GM12878 (cell line): ENCODE measurements around the gene SHROOM2. TPM values are rescaled to one million over a fixed set of nuclear protein-coding genes. Genes with fewer than 3 reads are reported as not detected.

Experiments
- ATAC-seq: fragments of 200-7000 bp; cut with Tn5 transposase; 3 replicates; pipeline ENCODE4 v1.9.1; 2020; ENCODE audit warnings: mild to moderate bottlenecking, moderate library complexity
- BruUV-seq: library from RNA; stranded (reverse); fragments of 400-500 nt; replicated peaks from 2 replicates; lab custom pipeline; 2021; lab: Mats Ljungman, UMichigan
- CTCF ChIA-PET: fragments of 300-600 bp; sonication (Branson Sonifier 250); formaldehyde crosslinking; extraction: SDS; loops from one replicate; lab custom pipeline; 2021; ENCODE audit warnings: inconsistent platforms; lab: Yijun Ruan, JAX
- POLR2A ChIA-PET: fragments of 350-600 bp; formaldehyde crosslinking; extraction: SDS; loops from one replicate; lab custom pipeline; 2021; ENCODE audit warnings: inconsistent platforms; lab: Charles Lee
- RAD21 ChIA-PET: fragments of 300-600 bp; sonication (Branson Sonifier 250); formaldehyde crosslinking; loops from one replicate; lab custom pipeline; 2023; ENCODE audit warnings: antibody characterized with exemption; ENCODE audit not compliant: unreplicated experiment; lab: Charles Lee
- SMC1A ChIA-PET: fragments of 300-600 bp; sonication (Branson Sonifier 250); formaldehyde crosslinking; loops from one replicate; lab custom pipeline; 2023; ENCODE audit not compliant: unreplicated experiment, uncharacterized antibody; lab: Charles Lee
- DNase-seq: peaks from one replicate; pipeline ENCODE4 v3.0.0-alpha.2; 2011; ENCODE audit warnings: low read depth, low spot score
- FAIRE-seq: peaks from 3 replicates; lab custom pipeline; 2011; peaks lifted over from hg19 to GRCh38; lab: Jason Lieb, UNC
- H2AFZ ChIP-seq: 2 replicates; pipeline ENCODE4 v1.6.0; 2011; ENCODE audit warnings: low read depth, low read length, control low read depth; ENCODE audit not compliant: control insufficient read depth
- H3K27ac ChIP-seq: 2 replicates; pipeline ENCODE4 v1.5.1; 2011; ENCODE audit warnings: control low read depth; ENCODE audit not compliant: control insufficient read depth, insufficient read depth
- H3K27me3 ChIP-seq, 2 experiments: replicated peaks in 1 of 2; 2 replicates each; pipeline versions ENCODE4 v1.6.0 to v1.6.1; 2011; ENCODE audit warnings: low read length in 1 of 2; ENCODE audit not compliant: control insufficient read depth in 2 of 2, insufficient read depth in 2 of 2
- H3K36me3 ChIP-seq, 2 experiments: 2 replicates each; pipeline ENCODE4 v1.5.1; 2011; ENCODE audit warnings: low read length in 1 of 2; ENCODE audit not compliant: control insufficient read depth in 2 of 2, insufficient read depth in 2 of 2
- H3K4me1 ChIP-seq: 2 replicates; pipeline ENCODE4 v1.6.1; 2011; ENCODE audit warnings: mild to moderate bottlenecking, low read length, moderate library complexity, mixed read lengths; ENCODE audit not compliant: control insufficient read depth, insufficient read depth
- H3K4me2 ChIP-seq: 2 replicates; pipeline ENCODE4 v1.6.0; 2011; ENCODE audit warnings: control low read depth; ENCODE audit not compliant: control insufficient read depth, insufficient read depth
- H3K4me3 ChIP-seq: fragments of 200-600 bp; sonication (generic); 2 replicates; pipeline ENCODE4 v1.5.1; 2016
- H3K79me2 ChIP-seq: 2 replicates; pipeline ENCODE4 v1.6.0; 2011; ENCODE audit warnings: low read length; ENCODE audit not compliant: control insufficient read depth, insufficient read depth
- H3K9ac ChIP-seq: 2 replicates; pipeline ENCODE4 v1.8.0; 2011; ENCODE audit warnings: low read length, control low read depth, mixed read lengths; ENCODE audit not compliant: control insufficient read depth, insufficient read depth
- H3K9me3 ChIP-seq: replicated peaks from 3 replicates; pipeline ENCODE4 v1.5.1; 2011; ENCODE audit warnings: mild to moderate bottlenecking, low read length; ENCODE audit not compliant: control insufficient read depth, insufficient read depth
- H4K20me1 ChIP-seq: 2 replicates; pipeline ENCODE4 v1.6.0; 2011; ENCODE audit not compliant: control insufficient read depth, insufficient read depth
- CREB1 ChIP-seq: IDR thresholded peaks from 2 replicates; pipeline ENCODE4 v1.6.1; 2012; ENCODE audit warnings: low read depth, mild to moderate bottlenecking, inconsistent platforms
- EED ChIP-seq: sonication (generic); IDR thresholded peaks from 2 replicates; pipeline ENCODE4 v1.6.1; 2016; ENCODE audit warnings: antibody characterized with exemption, low read depth
- ESRRA ChIP-seq: IDR thresholded peaks from 2 replicates; pipeline ENCODE4 v1.6.1; 2012; ENCODE audit warnings: mild to moderate bottlenecking, low read length, improper control_type of control experiment
- FOS ChIP-seq: IDR thresholded peaks from 3 replicates; pipeline ENCODE4 v1.6.1; 2011; ENCODE audit warnings: borderline replicate concordance; ENCODE audit not compliant: insufficient read length; ENCODE audit errors: extremely low read depth
- MXI1 ChIP-seq: fragments of 150-350 bp; IDR thresholded peaks from 2 replicates; pipeline ENCODE4 v1.6.1; 2011; ENCODE audit warnings: low read depth, mild to moderate bottlenecking, inconsistent platforms, low read length, improper control_type of control experiment
- POU2F2 ChIP-seq: IDR thresholded peaks from 3 replicates; pipeline ENCODE4 v1.6.1; 2011; ENCODE audit warnings: low read depth, mild to moderate bottlenecking, low read length, borderline replicate concordance
- SMAD1 ChIP-seq: fragments of 450-650 bp; IDR thresholded peaks from 2 replicates; pipeline ENCODE4 v1.6.1; 2018; ENCODE audit warnings: mild to moderate bottlenecking, low read depth; ENCODE audit not compliant: partially characterized antibody
- SMC3 ChIP-seq: IDR thresholded peaks from 2 replicates; pipeline ENCODE4 v1.6.1; 2011; ENCODE audit warnings: low read length, improper control_type of control experiment, borderline replicate concordance
- SP1 ChIP-seq: IDR thresholded peaks from one replicate; pipeline ENCODE4 v1.6.1; 2011; ENCODE audit warnings: low read depth, low read length
- SRF ChIP-seq, 2 experiments: IDR thresholded peaks; 2 replicates each; pipeline ENCODE4 v1.6.1; 2011; ENCODE audit warnings: low read depth in 2 of 2, low read length in 2 of 2, mild to moderate bottlenecking in 1 of 2, moderate library complexity in 1 of 2
- STAT3 ChIP-seq: IDR thresholded peaks from 2 replicates; pipeline ENCODE4 v1.6.1; 2011; ENCODE audit warnings: low read depth, low read length, improper control_type of control experiment
- WRNIP1 ChIP-seq: IDR thresholded peaks from 2 replicates; pipeline ENCODE4 v1.6.1; 2011; ENCODE audit warnings: low read depth, low read length, improper control_type of control experiment, borderline replicate concordance
- ZNF24 ChIP-seq: fragments of 450-650 bp; IDR thresholded peaks from 2 replicates; pipeline ENCODE4 v1.6.1; 2017; ENCODE audit warnings: antibody characterized with exemption, mild to moderate bottlenecking
- ZZZ3 ChIP-seq: IDR thresholded peaks from 2 replicates; pipeline ENCODE4 v1.6.1; 2011; ENCODE audit warnings: low read depth; ENCODE audit not compliant: control insufficient read depth, insufficient read length
- WGBS: methylation state at CpG from one replicate; pipeline ENCODE4 v1.1.6; 2016; ENCODE audit warnings: low lambda C conversion rate; ENCODE audit not compliant: insufficient replicate concordance, insufficient coverage; ENCODE audit errors: missing lambda C conversion rate; 5-methylcytosine and 5-hydroxymethylcytosine counted together
- in situ Hi-C: fragments of 300-500 bp; cut with MboI; formaldehyde crosslinking; loops from 9 replicates; pipeline ENCODE4 v1.14.3; 2018; ENCODE audit warnings: mixed read lengths
- intact Hi-C: fragments of 100-400 bp; cut with micrococcal nuclease; formaldehyde crosslinking; loops from one replicate; pipeline ENCODE4 v1.14.2; 2022; ENCODE audit not compliant: unreplicated experiment
- polyA plus RNA-seq, 11 experiments: library from polyadenylated mRNA; depleted of rRNA in 4 of 11; unstranded in 6 of 11; stranded (reverse) in 5 of 11; fragments of >200 nt; fragmentation: Nextera tagmentation in 4 of 11; fragmentation: Illumina TruSeq in 1 of 11; extraction: Ambion mirVana in 4 of 11; extraction: Trizol in 1 of 11; gene quantifications; 1 replicate in 1 of 11; 2 replicates in 10 of 11; pipeline versions ENCODE4 v1.2.1 to v1.2.3, GENCODE V29; 2011 to 2016; ENCODE audit warnings: inconsistent platforms in 2 of 11, missing spikeins in 2 of 11, low read depth in 1 of 11
- total RNA-seq, 4 experiments: library from RNA; depleted of rRNA in 3 of 4; stranded (reverse); fragments of >200 nt in 3 of 4; fragmentation: Illumina TruSeq in 1 of 4; extraction: Trizol in 1 of 4; gene quantifications; 2 replicates each; pipeline versions ENCODE4 v1.2.1 to v1.2.3, GENCODE V29; 2013 to 2021
- TF ChIP-seq, protein P1 (sequence below): IDR thresholded peaks from 2 replicates; pipeline ENCODE4 v1.6.1; 2012; ENCODE audit warnings: improper control_type of control experiment, low read depth, low read length; ENCODE audit not compliant: insufficient replicate concordance
- TF ChIP-seq, protein P2 (sequence below): fragments of 450-650 bp; IDR thresholded peaks from 2 replicates; pipeline ENCODE4 v1.6.1; 2017; ENCODE audit warnings: mild to moderate bottlenecking, low read depth, inconsistent platforms; ENCODE audit not compliant: poor library complexity, severe bottlenecking

SHROOM2 gene
- total and polyA plus RNA-seq, 10 of the 15 experiments (the other 5 are each of a cell fraction or from before 2014, with no cell fraction given): under 0.01 to 0.15 (median 0.09) TPM; not detected in 2

DNA sequence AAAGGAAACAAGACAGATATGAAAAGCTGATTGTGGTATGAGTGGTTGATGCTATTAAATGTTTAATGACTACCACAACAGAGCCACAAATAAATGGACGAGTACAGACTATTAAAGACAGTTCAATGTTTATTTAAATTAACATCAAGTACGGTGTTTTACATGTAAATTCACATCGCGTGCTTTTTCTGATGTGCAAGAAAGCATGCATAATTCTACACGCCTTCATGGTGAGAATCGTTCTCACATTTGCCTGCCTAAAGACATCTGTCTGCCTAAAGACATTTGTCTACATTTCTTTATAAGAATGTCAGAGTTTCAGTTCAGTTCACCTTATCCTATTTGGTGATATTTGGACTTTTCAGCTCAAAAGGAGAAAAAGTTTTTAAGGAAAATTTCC, 13.3 kb upstream of the SHROOM2 start:
- Histone ChIP-seq H3K4me3 (no peak overlapping the region), H3K27ac (no peak overlapping the region), H3K9me3 (no peaks in the 10 kb centered on the region), H4K20me1 (no peaks in the 10 kb centered on the region), H3K36me3 (no peaks in the 10 kb centered on the region), H3K27me3 (no peaks in the 10 kb centered on the region), H3K9ac (no peak overlapping the region), H2AFZ (no peak overlapping the region), H3K79me2 (no peaks in the 10 kb centered on the region), H3K4me2 (no peak overlapping the region), H3K4me1 (no peaks in the 10 kb centered on the region)
- BruUV-seq: no TSS peak
- FAIRE-seq (no peak), ATAC-seq (no peak), DNase-seq (no peak)
- intact Hi-C loops (no loop called here), in situ Hi-C loops (no loop called here)
- ChIA-PET SMC1A (interaction anchor here (0.6 to 1.1 kb wide), 2 partner anchors 18 to 123 kb away, joined by 3 read pairs; no protein-coding TSS in a partner anchor), RAD21 (no interaction called here), POLR2A (no interaction called here), CTCF (interaction anchor here (0.6 to 0.7 kb wide), 2 partner anchors 15 to 19 kb away, joined by 3 read pairs; no protein-coding TSS in a partner anchor)
- TF ChIP-seq SMAD1 (no peak), SP1 (no peak), ZZZ3 (no peak), POU2F2 (no peak), SRF (IDR thresholded peaks at IDR 0.05; ENCODE audit: low read depth in 2 of 2, low read length in 2 of 2) (no peak), MXI1 (no peak), ZNF24 (no peak), WRNIP1 (no peak), EED (no peak), FOS (no peak), SMC3 (no peak), STAT3 (no peak), CREB1 (no peak), ESRRA (no peak)
- TF ChIP-seq, protein P1, sequence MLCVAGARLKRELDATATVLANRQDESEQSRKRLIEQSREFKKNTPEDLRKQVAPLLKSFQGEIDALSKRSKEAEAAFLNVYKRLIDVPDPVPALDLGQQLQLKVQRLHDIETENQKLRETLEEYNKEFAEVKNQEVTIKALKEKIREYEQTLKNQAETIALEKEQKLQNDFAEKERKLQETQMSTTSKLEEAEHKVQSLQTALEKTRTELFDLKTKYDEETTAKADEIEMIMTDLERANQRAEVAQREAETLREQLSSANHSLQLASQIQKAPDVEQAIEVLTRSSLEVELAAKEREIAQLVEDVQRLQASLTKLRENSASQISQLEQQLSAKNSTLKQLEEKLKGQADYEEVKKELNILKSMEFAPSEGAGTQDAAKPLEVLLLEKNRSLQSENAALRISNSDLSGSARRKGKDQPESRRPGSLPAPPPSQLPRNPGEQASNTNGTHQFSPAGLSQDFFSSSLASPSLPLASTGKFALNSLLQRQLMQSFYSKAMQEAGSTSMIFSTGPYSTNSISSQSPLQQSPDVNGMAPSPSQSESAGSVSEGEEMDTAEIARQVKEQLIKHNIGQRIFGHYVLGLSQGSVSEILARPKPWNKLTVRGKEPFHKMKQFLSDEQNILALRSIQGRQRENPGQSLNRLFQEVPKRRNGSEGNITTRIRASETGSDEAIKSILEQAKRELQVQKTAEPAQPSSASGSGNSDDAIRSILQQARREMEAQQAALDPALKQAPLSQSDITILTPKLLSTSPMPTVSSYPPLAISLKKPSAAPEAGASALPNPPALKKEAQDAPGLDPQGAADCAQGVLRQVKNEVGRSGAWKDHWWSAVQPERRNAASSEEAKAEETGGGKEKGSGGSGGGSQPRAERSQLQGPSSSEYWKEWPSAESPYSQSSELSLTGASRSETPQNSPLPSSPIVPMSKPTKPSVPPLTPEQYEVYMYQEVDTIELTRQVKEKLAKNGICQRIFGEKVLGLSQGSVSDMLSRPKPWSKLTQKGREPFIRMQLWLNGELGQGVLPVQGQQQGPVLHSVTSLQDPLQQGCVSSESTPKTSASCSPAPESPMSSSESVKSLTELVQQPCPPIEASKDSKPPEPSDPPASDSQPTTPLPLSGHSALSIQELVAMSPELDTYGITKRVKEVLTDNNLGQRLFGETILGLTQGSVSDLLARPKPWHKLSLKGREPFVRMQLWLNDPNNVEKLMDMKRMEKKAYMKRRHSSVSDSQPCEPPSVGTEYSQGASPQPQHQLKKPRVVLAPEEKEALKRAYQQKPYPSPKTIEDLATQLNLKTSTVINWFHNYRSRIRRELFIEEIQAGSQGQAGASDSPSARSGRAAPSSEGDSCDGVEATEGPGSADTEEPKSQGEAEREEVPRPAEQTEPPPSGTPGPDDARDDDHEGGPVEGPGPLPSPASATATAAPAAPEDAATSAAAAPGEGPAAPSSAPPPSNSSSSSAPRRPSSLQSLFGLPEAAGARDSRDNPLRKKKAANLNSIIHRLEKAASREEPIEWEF: no peak
- TF ChIP-seq, protein P2, sequence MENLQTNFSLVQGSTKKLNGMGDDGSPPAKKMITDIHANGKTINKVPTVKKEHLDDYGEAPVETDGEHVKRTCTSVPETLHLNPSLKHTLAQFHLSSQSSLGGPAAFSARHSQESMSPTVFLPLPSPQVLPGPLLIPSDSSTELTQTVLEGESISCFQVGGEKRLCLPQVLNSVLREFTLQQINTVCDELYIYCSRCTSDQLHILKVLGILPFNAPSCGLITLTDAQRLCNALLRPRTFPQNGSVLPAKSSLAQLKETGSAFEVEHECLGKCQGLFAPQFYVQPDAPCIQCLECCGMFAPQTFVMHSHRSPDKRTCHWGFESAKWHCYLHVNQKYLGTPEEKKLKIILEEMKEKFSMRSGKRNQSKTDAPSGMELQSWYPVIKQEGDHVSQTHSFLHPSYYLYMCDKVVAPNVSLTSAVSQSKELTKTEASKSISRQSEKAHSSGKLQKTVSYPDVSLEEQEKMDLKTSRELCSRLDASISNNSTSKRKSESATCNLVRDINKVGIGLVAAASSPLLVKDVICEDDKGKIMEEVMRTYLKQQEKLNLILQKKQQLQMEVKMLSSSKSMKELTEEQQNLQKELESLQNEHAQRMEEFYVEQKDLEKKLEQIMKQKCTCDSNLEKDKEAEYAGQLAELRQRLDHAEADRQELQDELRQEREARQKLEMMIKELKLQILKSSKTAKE: no peak
- 13% methylated on average over 6 of the region's 6 CpGs for WGBS
